Prostate gland (tissue), 2 donors: Measurements from ENCODE around the gene KCNN3.

Source experiments
- POLR2A ChIP-seq: fragments of 450-650 bp; IDR thresholded peaks from one replicate; pipeline ENCODE4 v1.6.1; 2016; ENCODE audit warnings: antibody characterized with exemption, mild to moderate bottlenecking
- POLR2AphosphoS5 ChIP-seq: sonication (generic); formaldehyde crosslinking; IDR thresholded peaks from one replicate; pipeline ENCODE4 v1.6.1; 2017; ENCODE audit warnings: antibody characterized with exemption
- TF ChIP-seq, protein P1 (sequence below), 4 experiments: fragments of 200-600 bp in 2 of 4; fragments of 450-650 bp in 2 of 4; sonication (generic) in 2 of 4; IDR thresholded peaks; 1 replicate in 3 of 4; 2 replicates in 1 of 4; pipeline ENCODE4 v1.5.1; 2016 to 2019; ENCODE audit warnings: antibody characterized with exemption in 4 of 4, mild to moderate bottlenecking in 2 of 4, moderate library complexity in 2 of 4

GRCh38 chr1:154683820-154684219, 186.3 kb downstream of the KCNN3 start:
- TF ChIP-seq, protein P1, sequence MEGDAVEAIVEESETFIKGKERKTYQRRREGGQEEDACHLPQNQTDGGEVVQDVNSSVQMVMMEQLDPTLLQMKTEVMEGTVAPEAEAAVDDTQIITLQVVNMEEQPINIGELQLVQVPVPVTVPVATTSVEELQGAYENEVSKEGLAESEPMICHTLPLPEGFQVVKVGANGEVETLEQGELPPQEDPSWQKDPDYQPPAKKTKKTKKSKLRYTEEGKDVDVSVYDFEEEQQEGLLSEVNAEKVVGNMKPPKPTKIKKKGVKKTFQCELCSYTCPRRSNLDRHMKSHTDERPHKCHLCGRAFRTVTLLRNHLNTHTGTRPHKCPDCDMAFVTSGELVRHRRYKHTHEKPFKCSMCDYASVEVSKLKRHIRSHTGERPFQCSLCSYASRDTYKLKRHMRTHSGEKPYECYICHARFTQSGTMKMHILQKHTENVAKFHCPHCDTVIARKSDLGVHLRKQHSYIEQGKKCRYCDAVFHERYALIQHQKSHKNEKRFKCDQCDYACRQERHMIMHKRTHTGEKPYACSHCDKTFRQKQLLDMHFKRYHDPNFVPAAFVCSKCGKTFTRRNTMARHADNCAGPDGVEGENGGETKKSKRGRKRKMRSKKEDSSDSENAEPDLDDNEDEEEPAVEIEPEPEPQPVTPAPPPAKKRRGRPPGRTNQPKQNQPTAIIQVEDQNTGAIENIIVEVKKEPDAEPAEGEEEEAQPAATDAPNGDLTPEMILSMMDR (IDR thresholded peaks at IDR 0.05): no peak
- TF ChIP-seq POLR2AphosphoS5: no peak
- TF ChIP-seq POLR2A: no peak
